ENCODE measurements around the gene LIMS2.

LIMS2 gene

GRCh38 chr2:127700527-127701192 is 25.3 kb upstream of the LIMS2 start:
- no peak for DNase-seq

- no peak for DNase-seq
Measured at GRCh38 chr2:127698553-127699355, 23.4 kb upstream of the LIMS2 start.

- no peak for DNase-seq
Measured at GRCh38 chr2:127697482-127698180, 22.3 kb upstream of the LIMS2 start.

- DNase-seq: no peak
Measured at GRCh38 chr2:127695491-127696472, 20.5 kb upstream of the LIMS2 start.

GRCh38 chr2:127694986-127695385 is 19.7 kb upstream of the LIMS2 start:
- DNase-seq: no peak

GRCh38 chr2:127690696-127691095 is 15.4 kb upstream of the LIMS2 start:
- DNase-seq: no peak

GRCh38 chr2:127688405-127688804 is 13.1 kb upstream of the LIMS2 start:
- no peak for DNase-seq

- DNase-seq: no peak
Measured at GRCh38 chr2:127685410-127686080, 10.2 kb upstream of the LIMS2 start.

- no peak for DNase-seq
Measured at GRCh38 chr2:127683757-127684156, 8.4 kb upstream of the LIMS2 start.

- DNase-seq: no peak
Measured at GRCh38 chr2:127683056-127683455, 7.7 kb upstream of the LIMS2 start.

GRCh38 chr2:127681976-127682857 is 6.9 kb upstream of the LIMS2 start:
- no peak for DNase-seq

- no peak for DNase-seq
Measured at GRCh38 chr2:127681288-127681804, 6.0 kb upstream of the LIMS2 start.

GRCh38 chr2:127680706-127681287 is 5.5 kb upstream of the LIMS2 start:
- DNase-seq: no peak

GRCh38 chr2:127679680-127680361 is 4.5 kb upstream of the LIMS2 start:
- no peak for DNase-seq

GRCh38 chr2:127678991-127679390 is 3.7 kb upstream of the LIMS2 start:
- DNase-seq: no peak

GRCh38 chr2:127678531-127678930 is 3.2 kb upstream of the LIMS2 start:
- no peak for DNase-seq

- DNase-seq: no peak
Measured at GRCh38 chr2:127676906-127677305, 1.6 kb upstream of the LIMS2 start.

GRCh38 chr2:127674241-127675209 is 805 bp downstream of the LIMS2 start:
- no peak for DNase-seq

All from NCI-H187 (cell line).